HG03432 (cell line): Measurements from ENCODE around the gene TTC27.

Source experiments
- ATAC-seq: cut with Tn5 transposase; IDR thresholded peaks from one replicate; pipeline ENCODE4 v1.9.1; 2021; ENCODE audit warnings: mild to moderate bottlenecking, moderate library complexity; ENCODE audit not compliant: unreplicated experiment

The TTC27 gene

GRCh38 chr2:32666704-32667103 lies 38.9 kb downstream of the TTC27 start:
- no peak for ATAC-seq

DNA sequence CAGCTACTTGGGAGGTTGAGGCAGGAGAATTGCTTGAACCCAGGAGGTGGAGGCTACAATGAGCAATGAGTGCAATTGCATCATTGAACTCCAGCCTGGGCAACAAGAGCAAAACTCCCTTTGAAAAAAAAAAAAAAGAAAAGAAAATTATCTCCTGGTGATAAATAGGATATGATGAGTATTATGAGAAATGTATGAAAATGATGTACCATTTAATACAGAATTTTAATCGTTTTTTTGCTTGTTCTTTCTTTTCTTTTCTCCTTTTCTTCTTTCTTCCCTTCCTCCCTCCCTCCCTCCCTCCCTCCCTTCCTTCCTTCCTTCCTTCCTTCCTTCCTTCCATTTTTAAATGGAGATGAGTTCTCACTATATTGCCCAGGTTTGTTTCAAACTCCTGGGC lies 40.4 kb downstream of the TTC27 start:
- ATAC-seq = no peak

DNA sequence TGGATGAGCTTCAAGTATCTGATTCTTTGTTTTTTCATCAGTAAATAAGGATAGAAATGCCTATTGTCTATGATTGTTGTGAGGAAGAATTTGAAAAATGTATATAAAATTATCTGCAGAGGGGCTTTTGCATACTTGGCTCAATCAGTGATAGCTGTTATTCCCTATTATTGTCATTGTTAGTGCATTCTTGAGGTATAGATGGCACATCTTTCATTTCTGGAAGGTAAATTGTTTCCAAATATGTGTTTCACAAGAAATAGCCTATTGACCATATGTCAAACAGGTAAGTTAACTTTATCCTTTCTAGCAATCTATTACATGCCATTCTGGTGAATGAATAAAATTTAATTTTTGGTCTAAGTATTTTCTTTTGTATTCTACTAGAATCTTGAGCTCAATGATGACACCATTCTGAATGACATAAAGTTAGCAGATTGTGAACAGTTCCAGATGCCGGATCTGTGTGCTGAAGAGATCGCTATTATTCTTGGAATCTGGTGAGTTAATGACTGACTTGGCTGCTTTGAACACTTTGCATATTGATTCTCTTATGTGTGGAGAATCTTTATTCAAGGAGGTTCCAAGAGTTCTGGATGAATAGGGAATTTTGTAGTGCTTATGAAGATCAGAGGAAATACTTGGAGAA lies 44.2 kb downstream of the TTC27 start:
- no peak for ATAC-seq

DNA sequence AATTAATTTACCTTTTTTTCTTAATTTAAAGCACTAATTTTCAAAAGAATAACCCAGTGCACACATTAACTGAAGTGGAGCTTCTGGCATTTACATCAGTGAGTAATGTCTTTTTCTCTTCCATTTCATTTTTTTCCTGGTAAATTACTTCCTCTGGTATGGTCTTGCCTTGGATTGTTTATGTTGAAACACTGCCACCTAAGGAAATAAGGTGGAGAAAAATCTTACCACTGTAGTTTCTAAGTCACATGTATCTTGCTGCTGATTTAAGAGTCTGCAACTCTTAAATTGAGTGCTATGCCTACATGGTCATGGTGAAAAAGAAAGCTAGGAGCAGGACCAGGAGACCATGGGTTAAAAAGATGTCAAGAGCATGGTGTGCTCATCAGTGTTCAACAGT lies 51.0 kb downstream of the TTC27 start:
- ATAC-seq = no peak

DNA sequence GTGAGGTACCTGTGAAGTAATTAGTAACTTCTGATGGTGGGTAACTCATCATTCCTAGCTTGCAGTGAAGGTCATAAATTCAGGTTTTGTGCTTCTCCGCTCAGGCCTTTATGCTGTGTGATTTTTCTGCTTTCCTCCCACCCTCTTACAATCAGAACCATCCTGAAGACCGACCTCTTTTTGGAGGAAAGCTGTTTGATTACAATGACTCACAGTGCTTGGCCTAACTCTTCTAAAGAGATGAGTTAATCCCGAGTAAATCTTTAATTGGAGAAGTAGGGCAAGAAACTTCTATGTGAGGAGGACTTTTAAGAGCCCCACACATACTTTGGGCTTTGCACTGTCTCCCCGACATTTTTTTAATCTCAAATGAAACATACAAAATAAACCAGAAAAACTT lies 53.1 kb downstream of the TTC27 start:
- ATAC-seq = no peak

- no peak for ATAC-seq
Observed at GRCh38 chr2:32683520-32684086, 55.8 kb downstream of the TTC27 start.

DNA sequence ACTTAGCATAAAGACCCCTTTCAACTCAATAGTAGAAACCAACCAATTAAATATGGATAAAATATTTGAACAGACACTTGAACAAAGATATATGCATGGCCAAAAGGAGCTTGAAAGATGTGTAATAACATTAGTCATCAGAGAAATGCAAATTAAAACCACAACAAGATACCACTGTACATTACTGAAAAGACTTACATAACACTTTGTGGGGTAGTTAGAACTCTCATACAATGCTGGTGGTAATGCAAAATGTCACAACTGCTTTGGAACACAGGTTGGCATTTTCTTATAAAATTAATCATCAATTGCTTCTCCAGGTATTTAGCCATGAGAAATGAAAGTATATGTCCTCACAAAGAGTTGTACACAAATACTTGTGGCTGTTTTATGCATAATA lies 60.7 kb downstream of the TTC27 start:
- peak; percentile 96 for ATAC-seq

DNA sequence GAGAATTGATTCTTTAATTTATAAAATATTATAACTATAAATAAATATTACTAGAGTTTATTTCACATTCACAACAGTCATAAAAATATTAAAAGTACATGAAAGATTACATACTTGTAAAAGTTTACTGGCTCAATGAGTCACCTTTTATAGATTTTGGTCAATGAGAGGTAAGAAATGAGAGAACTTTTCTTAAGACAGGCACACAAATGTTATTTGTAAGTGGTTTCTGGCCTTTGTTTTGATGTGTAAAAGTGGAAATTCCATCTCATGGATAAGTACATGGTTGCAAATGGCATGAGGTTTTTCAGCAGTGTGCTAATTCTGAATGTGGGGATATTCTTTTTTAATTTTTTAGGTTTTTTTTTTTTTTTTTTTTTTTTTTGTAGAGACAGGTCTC lies 63.8 kb downstream of the TTC27 start:
- ATAC-seq = no peak

GRCh38 chr2:32696439-32696838 lies 68.6 kb downstream of the TTC27 start:
- no peak for ATAC-seq

GRCh38 chr2:32697156-32697555 lies 69.3 kb downstream of the TTC27 start:
- ATAC-seq = no peak

- no peak for ATAC-seq
Observed at GRCh38 chr2:32699151-32699550, 71.3 kb downstream of the TTC27 start.

DNA sequence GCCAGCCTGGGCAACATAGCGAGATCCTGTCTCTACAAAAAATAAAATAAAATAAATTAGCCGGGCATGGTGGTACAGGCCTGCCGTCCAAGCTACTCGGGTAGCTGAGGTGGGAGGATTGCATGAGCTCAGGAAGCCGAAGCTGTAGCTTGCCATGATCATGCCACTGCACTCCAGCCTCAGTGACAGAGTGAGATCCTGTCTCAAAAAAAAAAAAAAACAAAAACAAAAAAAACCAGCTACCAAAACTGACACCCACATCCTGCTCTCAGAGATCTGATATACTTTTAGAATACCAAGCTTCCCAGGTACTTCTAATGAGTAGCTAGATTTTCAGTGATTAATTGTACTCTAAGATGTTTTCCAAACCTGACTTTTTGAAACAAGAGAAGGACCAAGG lies 74.0 kb downstream of the TTC27 start:
- ATAC-seq = no peak

DNA sequence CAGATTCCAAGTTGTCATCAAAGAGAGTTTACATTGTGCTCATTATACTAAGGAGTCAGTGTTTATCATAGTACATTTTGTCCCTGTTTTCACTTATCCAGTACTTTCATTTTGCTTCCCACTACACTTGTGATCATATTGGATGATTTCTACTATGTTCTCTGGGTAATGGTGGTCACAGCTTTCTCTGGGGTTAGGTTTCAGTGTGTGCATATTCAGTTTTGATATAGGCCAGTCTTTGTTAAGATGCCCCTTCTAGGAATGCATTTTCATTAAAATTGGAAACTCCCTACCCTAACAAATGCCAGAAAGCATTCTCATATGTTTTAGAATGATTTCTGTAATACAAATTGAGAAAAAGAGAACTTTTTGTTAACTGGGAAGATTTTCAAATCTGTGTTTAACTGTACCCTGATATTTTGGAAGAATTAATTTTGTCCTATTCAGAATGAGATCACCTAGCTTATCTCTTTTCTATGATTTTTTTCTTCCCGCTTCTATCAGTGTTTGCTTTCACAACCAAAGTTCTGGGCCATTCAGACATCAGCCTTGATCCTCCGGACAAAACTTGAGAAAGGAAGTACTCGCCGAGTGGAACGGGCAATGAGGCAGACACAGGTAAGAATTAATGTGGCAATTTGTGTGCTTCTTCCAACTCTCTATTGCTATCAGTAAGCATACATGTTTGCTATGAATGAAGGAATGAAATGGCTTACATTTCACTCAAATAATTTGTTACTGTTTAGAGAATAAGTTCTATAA lies 74.6 kb downstream of the TTC27 start:
- no peak for ATAC-seq

DNA sequence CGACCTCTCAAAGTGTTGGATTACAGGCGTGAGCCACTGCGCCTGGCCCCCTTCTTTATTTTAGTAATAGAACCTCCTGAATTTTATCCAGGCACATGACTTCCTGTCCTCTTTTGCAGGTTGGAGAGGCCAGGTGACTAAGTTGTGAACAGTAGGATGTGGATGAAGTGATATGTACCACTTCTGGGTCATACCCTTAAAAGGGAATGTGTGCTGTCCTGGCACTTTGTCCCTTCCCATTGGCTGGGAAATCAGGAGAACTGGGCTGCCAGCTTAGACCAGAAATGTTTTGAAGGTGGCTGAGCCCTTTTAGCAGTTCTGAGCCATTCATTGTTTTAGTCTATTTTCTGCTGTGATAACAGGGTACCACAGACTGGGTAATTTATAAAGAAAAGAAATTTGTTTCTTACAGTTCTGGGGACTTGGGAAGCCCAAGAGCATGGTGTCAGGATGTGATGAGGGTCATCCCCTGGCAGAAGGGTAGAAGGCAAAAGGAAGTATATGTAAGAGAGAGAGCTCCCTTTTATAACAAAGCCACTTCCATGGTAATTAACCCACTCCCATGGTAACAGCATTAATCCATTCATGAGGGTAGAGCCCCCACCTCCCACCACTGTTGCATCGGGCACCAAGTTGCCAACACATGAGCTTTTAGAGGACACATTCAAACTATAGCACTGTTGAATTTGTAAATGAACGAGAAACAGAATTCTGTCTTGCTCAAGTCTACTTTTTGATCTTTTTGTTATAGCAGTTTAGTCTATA lies 79.1 kb downstream of the TTC27 start:
- ATAC-seq = no peak

GRCh38 chr2:32711219-32711618 lies 83.4 kb downstream of the TTC27 start:
- ATAC-seq = no peak

DNA sequence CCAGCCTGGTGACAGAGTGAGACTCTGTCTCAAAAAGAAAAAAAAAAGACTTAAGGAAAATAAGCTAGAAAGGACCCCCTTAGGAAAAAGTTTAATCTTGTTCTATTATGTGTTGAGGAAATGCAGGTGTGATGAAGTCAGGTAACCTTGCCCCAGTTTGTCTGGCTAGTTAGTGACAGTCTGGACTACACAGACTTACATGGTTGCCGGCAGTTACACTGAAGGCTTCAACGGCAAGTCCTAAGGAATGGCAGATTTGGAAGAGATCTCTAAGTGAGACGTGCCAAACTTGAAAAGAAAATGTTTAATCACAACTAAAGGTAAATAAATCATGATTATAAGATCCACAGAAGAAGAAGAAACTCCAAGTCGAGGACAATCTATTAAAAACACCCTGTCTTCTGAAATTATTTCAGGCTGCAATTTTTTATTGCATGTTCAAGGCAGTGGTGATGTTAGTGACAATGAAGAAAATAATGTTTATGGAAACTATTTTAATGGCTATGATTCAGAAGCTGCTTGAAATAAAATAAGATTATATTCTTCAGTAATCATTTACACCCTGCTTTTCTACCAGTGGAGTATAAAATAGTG lies 84.2 kb downstream of the TTC27 start:
- ATAC-seq = no peak

DNA sequence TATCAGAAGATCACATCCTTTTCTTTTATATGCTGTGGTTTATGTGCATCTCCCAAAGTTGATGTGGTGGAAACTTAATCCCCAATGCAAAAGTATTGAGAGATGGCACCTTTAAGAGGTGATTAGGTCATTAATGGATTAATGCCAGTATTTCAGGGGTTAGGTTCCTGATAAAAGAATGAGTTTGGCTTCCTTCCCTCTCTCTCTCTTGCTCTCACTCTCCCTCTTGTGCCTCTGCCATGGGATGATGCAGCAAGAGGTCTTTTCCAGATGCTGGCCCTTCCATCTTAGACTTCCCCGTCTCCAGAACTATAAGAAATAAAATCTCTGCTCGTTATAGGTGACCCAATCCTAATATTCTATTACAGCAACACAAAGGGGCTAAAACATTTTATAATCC lies 85.0 kb downstream of the TTC27 start:
- ATAC-seq = no peak

GRCh38 chr2:32714521-32714920 lies 86.7 kb downstream of the TTC27 start:
- ATAC-seq = no peak

GRCh38 chr2:32715391-32715841 lies 87.6 kb downstream of the TTC27 start:
- ATAC-seq = peak; percentile 89

DNA sequence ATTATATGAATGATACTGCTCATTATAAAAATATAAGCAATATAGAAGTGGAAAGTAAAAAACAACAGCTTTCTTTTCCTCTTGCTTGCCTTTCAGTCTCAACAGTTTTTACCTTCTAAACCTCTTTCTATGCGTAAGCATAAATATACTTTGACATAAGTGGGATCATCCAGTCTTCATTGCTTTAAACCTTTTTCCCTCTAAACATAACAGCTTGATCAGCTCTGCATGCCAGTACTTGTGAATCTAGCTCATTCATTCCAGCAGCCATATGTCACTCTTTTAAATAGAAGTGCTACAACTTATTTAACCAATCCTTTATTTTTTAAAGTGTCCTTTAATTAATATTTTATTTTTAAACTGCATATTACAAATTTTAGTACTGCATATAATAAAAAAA lies 88.1 kb downstream of the TTC27 start:
- ATAC-seq = no peak

GRCh38 chr2:32716598-32716997 lies 88.7 kb downstream of the TTC27 start:
- ATAC-seq = no peak
